GM18519 (cell line): Measurements from ENCODE around the gene ARHGEF37.
"Not testable (repeated sequence)": the region's sequence is repeated elsewhere in the genome, so short reads cannot be mapped to it uniquely, and the experiment has no call there.

Experiments
- ATAC-seq: cut with Tn5 transposase; IDR thresholded peaks from one replicate; pipeline ENCODE4 v1.9.1; 2021; ENCODE audit warnings: mild to moderate bottlenecking, moderate library complexity; ENCODE audit not compliant: unreplicated experiment, low FRiP score

ARHGEF37 gene

DNA sequence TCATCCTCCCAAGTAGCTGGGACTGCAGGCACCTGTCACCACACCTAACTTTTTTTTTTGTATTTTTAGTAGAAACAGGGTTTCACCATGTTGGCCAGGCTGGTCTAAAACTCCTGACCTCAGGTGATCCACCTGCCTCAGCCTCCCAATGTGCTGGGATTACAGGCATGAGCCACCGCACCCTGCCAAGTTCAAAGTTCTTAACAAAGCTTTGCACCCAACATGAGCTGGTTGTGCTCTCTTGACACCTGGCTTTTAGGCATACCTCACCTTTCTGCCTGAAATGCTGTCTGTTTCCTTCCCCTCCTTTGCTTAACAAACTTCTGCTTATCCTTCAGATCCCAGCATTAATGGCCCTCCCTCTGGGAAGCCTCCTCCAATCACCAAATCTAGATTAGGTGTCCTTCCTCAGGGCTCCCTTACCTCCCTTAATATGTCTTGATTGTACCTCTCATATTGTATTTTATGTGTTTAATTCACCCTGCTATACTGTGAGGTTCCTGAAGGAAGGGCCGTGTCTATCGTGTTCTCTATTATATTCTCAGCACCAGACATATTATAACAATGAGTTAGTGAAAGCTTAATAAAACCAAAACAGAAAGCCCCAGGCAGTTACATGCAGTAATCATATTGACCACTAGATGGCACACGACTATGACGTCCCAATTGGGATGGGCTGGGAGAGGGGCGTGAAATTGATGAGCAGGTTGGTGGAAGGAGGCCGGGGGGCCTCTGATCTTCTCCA lies 86.0 kb downstream of the ARHGEF37 start:
- no peak for ATAC-seq

DNA sequence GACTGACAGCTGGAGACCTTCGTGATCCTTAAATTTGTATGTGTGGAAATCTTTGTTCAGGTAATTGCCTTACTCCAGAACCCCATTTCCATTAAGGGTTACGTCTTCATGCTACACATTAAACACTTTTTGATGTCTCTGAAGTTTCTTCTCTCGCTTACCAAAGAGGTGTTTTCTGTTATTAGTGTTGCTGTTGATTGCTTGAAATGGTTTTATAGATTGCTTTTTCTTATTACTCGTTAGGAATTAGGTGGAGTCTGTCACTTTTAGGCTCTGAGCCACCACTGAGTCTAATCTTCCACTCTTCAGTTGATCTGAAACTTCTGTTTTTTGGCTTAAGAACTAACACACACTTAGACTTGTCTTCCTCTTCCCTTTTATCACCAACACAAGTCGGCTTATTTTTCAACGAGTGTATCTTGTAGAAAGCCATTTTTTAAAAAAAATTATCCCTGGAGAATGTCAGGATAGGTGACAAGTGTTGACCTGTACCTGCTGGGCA lies 86.6 kb downstream of the ARHGEF37 start:
- no peak for ATAC-seq

DNA sequence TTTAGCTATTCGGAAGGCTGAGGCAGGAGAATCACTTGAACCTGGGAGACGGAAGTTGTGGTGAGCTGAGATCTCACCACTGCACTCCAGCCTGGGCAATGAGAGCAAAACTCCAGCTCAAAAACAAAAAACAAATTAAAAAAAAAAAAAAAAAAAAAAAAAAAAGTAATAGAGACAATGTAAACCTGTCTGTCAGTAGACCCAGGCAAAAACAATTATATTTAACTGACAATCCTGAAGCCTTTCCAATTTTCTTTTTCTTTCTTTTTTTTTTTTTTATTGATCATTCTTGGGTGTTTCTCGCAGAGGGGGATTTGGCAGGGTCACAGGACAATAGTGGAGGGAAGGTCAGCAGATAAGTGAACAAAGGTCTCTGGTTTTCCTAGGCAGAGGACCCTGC lies 88.0 kb downstream of the ARHGEF37 start:
- ATAC-seq = not testable (repeated sequence)

DNA sequence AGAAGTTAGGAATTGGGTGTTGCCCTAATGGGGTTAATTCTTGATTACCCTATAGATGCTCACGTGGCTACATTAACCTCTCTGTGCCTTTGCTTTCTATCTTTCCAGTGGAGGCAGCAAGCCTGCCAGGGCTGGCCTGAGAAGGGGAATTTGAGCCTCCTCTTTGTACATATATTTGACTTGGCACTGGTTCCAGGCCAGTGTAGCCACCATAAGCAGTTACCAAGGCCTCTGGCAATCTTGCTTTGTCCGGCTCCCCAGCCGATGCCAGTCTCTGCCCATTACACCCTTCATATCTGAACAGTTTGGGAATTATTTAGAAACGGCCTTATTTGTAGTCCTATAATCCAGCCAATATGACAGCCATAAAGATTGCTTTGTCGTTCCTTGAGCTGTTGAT lies 90.2 kb downstream of the ARHGEF37 start:
- no peak for ATAC-seq

DNA sequence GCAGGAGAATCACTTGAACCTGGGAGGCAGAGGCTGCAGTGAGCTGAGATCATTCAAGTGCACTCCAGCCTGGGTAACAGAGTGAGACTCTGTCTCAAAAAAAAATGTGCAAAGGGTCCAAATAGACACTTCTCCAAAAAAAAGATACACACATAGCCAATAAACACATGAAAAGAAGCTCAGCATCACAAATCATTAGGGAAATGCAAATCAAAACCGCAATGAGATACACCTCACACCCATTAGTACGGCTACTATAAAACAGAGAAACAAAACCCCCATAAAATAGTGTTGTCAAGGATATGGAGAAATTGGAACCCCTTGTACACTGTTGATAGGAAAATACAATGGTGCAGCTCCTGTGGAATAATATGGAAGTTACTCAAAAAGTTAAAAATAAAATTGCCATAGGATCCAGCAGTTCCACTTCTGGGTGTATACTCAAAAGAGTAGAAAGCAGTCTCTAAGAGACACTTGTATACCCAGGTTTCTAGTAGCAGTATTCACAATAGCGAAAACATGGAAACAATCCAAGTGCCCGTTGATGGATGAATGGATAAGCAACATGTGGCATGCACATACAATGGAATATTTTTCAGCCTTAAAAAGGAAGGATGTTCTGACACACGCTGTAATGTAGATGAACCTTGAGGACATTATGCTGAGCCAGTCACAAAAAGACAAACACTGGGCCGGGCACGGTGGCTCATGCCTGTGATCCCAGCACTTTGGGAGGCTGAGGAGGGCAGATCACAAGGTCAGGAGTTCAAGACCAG lies 91.6 kb downstream of the ARHGEF37 start:
- no peak for ATAC-seq

DNA sequence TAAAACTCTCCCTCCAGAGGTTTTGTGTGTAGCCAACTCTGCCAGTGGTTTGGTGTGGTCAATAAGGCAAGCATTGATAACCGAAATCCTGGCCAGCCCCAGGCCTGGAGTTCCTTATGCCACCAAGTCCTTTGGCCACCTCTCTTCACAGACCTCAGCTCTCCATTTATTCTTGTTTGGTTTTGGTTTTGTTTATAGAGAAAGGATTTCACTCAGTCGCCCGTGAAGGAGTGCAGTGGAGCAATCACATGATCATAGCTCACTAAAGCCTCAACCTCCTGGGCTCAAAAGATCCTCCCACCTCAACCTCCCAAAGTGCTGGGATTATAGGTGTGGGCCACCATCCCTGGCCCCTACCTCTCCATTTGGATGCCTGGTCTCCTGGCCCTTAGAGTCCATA lies 93.4 kb downstream of the ARHGEF37 start:
- no peak for ATAC-seq

GRCh38 chr5:149675610-149676201 lies 94.4 kb downstream of the ARHGEF37 start:
- no peak for ATAC-seq

DNA sequence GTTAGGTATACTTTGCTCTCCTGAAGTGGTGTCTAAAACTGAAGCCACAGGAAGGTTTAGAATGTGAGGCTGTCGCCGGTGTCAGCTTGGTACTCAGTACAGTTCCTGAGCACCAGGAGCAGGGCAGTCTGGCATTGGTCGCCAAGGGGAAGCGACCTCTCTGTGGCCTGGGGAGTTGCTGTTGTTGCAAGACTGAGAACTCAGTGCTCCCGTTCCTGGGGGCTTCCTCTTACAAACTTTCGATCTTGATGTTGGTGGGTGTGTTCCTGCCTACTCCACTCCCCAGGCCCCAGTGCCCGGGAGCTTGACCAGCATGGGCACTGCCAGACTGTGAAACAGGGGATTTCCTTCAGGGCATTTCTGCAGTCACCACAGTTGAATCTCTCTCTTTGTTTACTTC lies 96.4 kb downstream of the ARHGEF37 start:
- no peak for ATAC-seq

DNA sequence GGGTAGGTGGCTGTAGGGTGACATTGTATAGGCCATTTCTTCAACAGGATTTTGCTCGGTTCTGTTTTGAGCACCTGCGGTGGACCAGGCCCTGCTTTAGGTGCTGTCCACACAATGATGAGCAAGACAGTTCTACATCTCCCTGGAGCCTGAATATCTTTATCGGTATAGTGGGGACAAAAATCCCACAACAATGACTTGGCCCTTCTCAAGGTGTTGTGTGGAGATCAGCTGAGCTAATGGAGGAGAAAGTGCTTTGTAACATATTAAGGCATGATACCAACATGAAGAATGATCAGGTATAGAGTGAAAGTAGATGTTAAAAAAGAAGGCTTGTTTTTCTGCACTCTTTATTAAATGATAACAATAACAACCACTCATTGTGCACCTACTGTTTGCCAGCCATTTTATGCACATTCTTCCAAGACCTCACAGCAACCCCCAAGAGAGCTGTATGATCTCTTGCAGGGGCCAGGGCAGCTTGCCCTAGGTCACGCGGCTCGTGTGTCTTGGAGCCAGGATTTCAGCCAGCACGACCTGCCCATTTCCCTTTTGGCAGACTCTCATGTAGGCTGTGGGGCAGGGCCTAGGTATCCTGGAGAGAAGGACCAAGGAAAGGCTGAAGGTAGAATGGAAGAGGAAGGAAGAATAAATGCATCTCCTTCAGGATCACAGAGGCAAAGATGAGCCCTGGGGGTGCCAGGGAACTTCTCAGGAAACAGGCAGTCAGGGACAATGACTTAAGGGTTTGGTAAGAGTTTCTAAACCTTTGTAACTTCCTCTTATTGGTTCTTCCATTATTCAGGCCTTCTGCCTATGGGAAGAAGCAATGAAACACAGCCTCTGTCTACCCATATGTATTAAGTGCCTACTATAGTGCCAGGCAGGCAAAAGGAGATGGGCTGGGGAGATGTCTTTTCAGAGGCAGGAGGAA lies 98.8 kb downstream of the ARHGEF37 start:
- ATAC-seq = peak; percentile 27

- ATAC-seq = peak; percentile 81
Observed at GRCh38 chr5:149680810-149681221, 99.5 kb downstream of the ARHGEF37 start.

DNA sequence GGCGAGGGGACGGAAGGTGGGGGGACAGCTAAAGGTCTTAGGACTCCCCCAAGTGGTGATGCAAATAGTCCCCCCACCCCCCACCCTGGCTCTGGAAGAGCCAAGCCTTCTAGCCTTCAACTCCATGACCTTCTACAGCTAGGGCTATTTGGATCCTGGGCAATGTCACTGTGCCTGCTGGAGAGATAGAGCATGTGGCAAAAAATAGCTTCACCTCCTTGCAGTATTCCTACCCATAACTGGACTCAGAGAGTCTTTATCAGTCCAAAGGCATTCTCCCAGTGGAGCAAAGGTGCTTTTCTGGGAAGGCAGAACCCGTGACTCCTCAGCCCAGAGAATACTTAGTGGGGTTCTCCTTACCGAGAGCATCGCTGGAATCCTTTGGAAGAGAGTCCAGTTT lies 100.0 kb downstream of the ARHGEF37 start:
- ATAC-seq = no peak

DNA sequence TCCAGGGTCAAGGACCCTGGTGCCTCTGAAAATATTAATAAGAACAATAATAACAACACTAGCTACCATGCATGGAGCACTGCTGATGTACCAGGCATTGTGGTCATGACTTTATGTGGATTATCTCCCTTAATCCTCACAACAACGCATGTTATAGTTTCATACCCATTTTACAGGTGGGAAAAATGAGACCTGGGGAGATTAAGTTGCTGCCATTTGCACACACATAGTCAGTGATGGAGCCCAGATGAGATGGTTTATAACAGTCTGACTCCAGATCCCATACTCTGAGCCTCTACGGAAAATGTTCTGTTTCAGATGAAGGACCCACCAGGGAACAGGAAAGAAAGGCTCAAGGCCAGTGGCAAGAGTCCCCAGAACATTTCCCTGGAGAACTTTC lies 100.6 kb downstream of the ARHGEF37 start:
- no peak for ATAC-seq

DNA sequence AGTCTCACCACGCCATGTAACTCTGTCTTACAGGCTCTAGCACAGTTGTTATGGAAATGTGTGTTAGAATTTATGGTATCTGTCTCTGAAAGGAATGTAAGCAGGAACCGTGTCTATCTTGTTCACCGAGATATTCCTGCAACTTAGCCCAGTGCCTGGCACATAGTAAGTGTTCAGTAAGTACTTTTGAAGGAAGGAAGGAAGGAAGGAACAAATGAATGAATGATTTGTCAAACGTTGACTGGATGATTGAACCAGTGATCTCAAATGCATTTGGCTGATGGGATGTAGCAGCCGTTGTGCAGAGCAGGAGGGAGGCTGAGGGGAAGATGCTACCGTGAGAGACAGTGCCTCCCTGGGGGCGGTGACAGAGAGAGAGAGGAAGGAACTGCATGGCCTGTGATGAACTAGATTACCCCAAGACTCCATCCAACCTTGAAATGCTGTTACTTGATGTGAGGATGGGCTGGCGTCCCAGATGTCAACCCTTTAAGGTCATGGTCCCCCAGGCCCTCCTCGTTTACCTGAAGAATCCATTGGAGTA lies 101.3 kb downstream of the ARHGEF37 start:
- no peak for ATAC-seq

- ATAC-seq = no peak
Observed at GRCh38 chr5:149683964-149684363, 102.7 kb downstream of the ARHGEF37 start.

DNA sequence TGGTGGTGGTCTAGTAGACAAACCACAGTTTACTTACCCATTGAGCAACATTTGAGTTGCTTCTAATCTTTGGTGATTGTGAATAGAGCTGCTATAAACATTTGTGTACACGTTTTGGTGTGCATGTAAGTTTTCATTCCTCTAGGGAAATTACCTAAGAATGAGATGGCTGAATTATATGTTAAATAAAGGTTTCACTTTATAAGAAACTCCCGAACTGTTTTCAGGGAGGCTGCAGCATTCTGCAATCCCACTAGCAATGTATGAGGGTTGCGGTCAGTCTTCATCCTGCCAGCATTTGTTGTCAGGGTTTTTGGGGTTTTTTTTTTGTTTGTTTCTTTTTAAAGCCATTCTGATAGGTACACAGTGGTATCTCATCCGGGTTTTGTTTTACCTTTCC lies 103.1 kb downstream of the ARHGEF37 start:
- no peak for ATAC-seq
